Measurements from ENCODE around the gene PCDHGA5.
A peak's percentile ranks its signal among the peaks of the same experiment; 100 is the strongest.
"Not testable (repeated sequence)": the region's sequence is repeated elsewhere in the genome, so short reads cannot be mapped to it uniquely, and the experiment has no call there.

The PCDHGA5 gene

DNA sequence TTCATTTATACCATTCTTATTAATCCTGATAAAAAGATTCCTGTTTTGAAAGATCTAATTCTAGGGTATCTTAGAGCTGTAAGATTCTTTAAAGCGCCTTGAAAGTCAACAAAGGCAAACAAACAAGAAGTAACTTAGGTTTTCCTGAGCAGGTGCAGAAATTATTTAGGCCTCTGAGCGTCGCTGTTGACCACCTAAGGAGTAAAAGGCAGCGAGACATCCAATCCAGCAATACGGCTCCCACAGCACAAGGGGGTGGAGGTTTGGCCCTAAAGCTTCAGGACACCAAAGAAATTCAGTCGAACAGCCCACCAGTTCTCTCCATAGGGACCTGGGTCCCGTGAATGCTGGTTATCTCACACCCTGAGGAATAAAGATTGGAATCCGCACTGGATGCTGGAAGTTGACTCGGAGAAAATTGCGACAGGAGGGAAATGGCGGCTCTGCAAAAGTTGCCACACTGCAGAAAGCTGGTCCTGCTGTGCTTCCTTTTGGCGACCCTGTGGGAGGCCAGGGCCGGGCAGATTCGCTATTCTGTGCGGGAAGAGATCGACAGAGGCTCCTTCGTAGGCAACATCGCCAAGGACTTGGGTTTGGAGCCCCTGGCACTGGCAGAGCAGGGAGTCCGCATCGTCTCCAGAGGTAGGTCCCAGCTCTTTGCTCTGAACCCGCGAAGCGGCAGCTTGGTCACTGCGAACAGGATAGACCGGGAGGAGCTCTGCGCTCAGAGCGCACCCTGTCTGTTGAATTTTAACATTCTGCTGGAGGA, 25.2 kb upstream of the PCDHGA5 start, which contains the start of gene PCDHGA2:
PCDHGA2 (plus strand) TSS at position 223 of the 769 bp plus-strand sequence.
- no peaks in the 10 kb centered on the region for H3K4me1 ChIP-seq (ENCODE audit: insufficient read depth, low read length)
- no peak within 1 kb of the TSS for H3K4me3 ChIP-seq (ENCODE audit: low read length)
- H3K9ac ChIP-seq (ENCODE audit: low read depth, low read length): no peak within 1 kb of the TSS
- no peaks in the 10 kb centered on the region for H3K27me3 ChIP-seq (ENCODE audit: insufficient read depth, low read length)
- peaks cover 60% of the 10 kb centered on the region for H3K9me3 ChIP-seq (ENCODE audit: insufficient read depth, low read depth, low read length)
- H3K36me3 ChIP-seq (ENCODE audit: insufficient read depth, low read depth, low read length): no peaks in the 10 kb centered on the region
- no peak within 1 kb of the TSS for H3K27ac ChIP-seq (ENCODE audit: low read length)

DNA sequence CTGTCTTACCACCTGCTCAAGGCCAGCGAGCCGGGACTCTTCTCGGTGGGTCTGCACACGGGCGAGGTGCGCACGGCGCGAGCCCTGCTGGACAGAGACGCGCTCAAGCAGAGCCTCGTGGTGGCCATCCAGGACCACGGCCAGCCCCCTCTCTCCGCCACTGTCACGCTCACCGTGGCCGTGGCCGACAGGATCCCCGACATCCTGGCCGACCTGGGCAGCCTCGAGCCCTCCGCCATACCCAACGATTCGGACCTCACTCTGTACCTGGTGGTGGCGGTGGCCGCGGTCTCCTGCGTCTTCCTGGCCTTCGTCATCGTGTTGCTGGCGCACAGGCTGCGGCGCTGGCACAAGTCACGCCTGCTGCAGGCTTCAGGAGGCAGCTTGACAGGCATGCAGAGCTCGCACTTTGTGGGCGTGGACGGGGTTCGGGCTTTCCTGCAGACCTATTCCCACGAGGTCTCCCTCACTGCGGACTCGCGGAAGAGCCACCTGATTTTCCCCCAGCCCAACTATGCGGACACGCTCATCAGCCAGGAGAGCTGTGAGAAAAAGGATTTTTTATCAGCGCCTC, 23.1 kb upstream of the PCDHGA5 start:
- not testable (repeated sequence) for H3K27ac ChIP-seq (ENCODE audit: low read length); H3K4me1 ChIP-seq (ENCODE audit: insufficient read depth, low read length); H3K36me3 ChIP-seq (ENCODE audit: insufficient read depth, low read depth, low read length); H3K27me3 ChIP-seq (ENCODE audit: insufficient read depth, low read length); H3K4me3 ChIP-seq (ENCODE audit: low read length); H3K9ac ChIP-seq (ENCODE audit: low read depth, low read length)
- peaks cover 60% of the 10 kb centered on the region for H3K9me3 ChIP-seq (ENCODE audit: insufficient read depth, low read depth, low read length)

DNA sequence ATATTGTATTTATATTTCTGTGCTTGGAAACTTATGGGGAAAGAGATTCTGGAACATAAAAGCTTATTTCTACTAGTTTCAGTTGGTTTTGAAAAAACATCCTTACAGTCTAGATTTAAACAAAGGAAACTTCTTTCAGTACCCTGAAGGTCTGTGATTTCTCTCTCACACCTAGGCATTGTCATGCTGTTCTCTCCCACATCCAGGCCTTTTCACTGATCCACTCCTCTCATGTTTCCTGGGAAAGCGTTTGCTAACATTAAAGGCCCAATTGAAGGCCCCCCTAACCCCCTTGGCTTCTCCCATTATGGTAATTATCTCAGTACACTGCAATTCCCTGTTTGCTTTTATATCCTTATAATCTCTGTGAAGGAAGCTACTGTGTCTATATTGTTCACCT, 21.2 kb upstream of the PCDHGA5 start:
- H3K9ac ChIP-seq (ENCODE audit: low read depth, low read length): no peak overlapping the region

DNA sequence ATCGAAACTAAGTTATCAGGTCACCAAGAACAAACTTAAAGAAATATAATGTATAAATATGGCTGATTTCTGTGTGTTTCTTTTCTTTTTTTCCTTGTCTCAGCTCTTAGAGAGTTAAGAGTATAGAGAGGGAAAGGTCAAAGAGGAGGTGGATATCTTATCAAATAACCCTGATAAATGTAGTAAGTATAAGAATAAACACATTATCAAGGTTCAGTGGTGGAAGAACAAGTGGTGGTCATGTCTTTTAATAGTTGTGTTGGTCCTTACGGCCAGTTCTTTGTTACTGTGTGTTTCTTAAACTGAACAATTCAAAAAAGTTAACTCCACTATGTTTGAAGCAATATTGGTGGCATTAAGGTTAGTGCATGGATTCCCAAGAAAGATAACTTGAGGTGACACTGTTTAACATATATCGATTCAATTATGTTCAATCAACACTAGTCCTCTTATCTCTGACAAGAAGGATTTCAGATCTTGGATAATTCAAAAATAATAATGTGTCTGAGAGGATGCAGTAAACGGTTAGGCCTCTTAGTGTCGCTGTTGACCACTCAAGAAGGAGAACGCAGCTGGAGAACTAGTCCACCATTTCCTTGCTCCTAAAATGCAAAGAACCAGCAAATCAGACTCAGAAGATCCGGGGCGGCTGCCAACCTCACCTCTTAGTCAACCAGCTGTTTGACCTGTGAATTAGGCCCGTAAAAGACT, 20.6 kb upstream of the PCDHGA5 start, which contains the start of gene PCDHGA3:
PCDHGA3 (plus strand) TSS at position 588 of the 711 bp plus-strand sequence. CDS start 205 bp downstream, outside the sequence.
- Histone ChIP-seq H3K27me3 (ENCODE audit: insufficient read depth, low read length) (no peaks in the 10 kb centered on the region), H3K9ac (ENCODE audit: low read depth, low read length) (no peak within 1 kb of the TSS), H3K4me3 (ENCODE audit: low read length) (no peak within 1 kb of the TSS), H3K9me3 (ENCODE audit: insufficient read depth, low read depth, low read length) (peaks cover 60% of the 10 kb centered on the region), H3K4me1 (ENCODE audit: insufficient read depth, low read length) (no peaks in the 10 kb centered on the region), H3K27ac (ENCODE audit: low read length) (no peak within 1 kb of the TSS), H3K36me3 (ENCODE audit: insufficient read depth, low read depth, low read length) (no peaks in the 10 kb centered on the region)

More for the DNA sequence above, 21.2 kb upstream of the PCDHGA5 start:
- Histone ChIP-seq H3K4me1 (ENCODE audit: insufficient read depth, low read length) (no peaks in the 10 kb centered on the region), H3K27me3 (ENCODE audit: insufficient read depth, low read length) (no peaks in the 10 kb centered on the region), H3K4me3 (ENCODE audit: low read length) (no peak overlapping the region), H3K36me3 (ENCODE audit: insufficient read depth, low read depth, low read length) (no peaks in the 10 kb centered on the region), H3K9me3 (ENCODE audit: insufficient read depth, low read depth, low read length) (peaks cover 65% of the 10 kb centered on the region), H3K27ac (ENCODE audit: low read length) (no peak overlapping the region)

DNA sequence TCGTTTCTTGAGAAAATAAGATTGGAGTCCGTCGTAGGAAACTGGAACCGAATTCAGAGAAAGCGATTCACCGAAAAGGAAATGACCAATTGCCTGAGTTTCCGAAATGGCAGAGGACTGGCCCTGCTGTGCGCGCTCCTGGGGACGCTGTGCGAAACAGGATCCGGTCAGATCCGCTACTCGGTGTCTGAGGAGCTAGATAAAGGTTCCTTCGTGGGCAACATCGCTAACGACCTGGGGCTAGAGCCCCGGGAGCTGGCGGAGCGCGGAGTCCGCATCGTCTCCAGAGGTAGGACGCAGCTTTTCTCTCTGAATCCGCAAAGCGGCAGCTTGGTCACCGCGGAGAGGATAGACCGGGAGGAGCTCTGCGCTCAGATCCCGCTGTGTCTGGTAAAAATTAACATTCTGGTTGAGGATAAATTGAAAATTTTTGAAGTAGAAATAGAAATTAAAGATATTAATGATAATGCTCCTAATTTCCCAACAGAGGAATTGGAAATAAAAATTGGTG, 20.0 kb upstream of the PCDHGA5 start:
- Histone ChIP-seq H3K36me3 (ENCODE audit: insufficient read depth, low read depth, low read length) (no peaks in the 10 kb centered on the region), H3K27ac (ENCODE audit: low read length) (no peak overlapping the region), H3K9me3 (ENCODE audit: insufficient read depth, low read depth, low read length) (peaks cover 56% of the 10 kb centered on the region), H3K4me3 (ENCODE audit: low read length) (no peak overlapping the region), H3K27me3 (ENCODE audit: insufficient read depth, low read length) (no peaks in the 10 kb centered on the region), H3K4me1 (ENCODE audit: insufficient read depth, low read length) (no peaks in the 10 kb centered on the region), H3K9ac (ENCODE audit: low read depth, low read length) (no peak overlapping the region)

DNA sequence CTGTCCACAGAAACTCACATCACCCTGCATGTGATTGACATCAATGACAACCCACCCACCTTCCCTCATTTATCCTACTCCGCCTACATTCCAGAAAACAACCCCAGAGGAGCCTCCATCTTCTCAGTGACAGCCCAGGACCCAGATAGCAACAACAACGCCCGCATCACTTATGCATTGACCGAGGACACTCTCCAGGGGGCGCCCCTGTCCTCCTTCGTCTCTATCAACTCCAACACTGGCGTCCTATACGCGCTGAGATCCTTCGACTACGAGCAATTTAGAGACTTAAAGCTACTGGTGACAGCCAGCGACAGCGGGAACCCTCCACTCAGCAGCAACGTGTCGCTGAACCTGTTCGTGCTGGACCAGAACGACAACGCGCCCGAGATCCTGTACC, 18.6 kb upstream of the PCDHGA5 start:
- peaks cover 45% of the 10 kb centered on the region for H3K9me3 ChIP-seq (ENCODE audit: insufficient read depth, low read depth, low read length)
- no peak overlapping the region for H3K9ac ChIP-seq (ENCODE audit: low read depth, low read length)
- H3K4me1 ChIP-seq (ENCODE audit: insufficient read depth, low read length): no peaks in the 10 kb centered on the region
- no peaks in the 10 kb centered on the region for H3K27me3 ChIP-seq (ENCODE audit: insufficient read depth, low read length)
- H3K4me3 ChIP-seq (ENCODE audit: low read length): no peak overlapping the region
- no peak overlapping the region for H3K27ac ChIP-seq (ENCODE audit: low read length)
- no peaks in the 10 kb centered on the region for H3K36me3 ChIP-seq (ENCODE audit: insufficient read depth, low read depth, low read length)

DNA sequence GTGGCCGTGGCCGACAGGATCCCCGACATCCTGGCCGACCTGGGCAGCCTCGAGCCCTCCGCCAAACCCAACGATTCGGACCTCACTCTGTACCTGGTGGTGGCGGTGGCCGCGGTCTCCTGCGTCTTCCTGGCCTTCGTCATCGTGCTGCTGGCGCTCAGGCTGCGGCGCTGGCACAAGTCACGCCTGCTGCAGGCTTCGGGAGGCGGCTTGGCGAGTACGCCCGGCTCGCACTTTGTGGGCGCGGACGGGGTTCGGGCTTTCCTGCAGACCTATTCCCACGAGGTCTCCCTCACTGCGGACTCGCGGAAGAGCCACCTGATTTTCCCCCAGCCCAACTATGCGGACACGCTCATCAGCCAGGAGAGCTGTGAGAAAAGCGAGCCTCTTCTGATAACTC, 17.9 kb upstream of the PCDHGA5 start:
- not testable (repeated sequence) for H3K9ac ChIP-seq (ENCODE audit: low read depth, low read length)

DNA sequence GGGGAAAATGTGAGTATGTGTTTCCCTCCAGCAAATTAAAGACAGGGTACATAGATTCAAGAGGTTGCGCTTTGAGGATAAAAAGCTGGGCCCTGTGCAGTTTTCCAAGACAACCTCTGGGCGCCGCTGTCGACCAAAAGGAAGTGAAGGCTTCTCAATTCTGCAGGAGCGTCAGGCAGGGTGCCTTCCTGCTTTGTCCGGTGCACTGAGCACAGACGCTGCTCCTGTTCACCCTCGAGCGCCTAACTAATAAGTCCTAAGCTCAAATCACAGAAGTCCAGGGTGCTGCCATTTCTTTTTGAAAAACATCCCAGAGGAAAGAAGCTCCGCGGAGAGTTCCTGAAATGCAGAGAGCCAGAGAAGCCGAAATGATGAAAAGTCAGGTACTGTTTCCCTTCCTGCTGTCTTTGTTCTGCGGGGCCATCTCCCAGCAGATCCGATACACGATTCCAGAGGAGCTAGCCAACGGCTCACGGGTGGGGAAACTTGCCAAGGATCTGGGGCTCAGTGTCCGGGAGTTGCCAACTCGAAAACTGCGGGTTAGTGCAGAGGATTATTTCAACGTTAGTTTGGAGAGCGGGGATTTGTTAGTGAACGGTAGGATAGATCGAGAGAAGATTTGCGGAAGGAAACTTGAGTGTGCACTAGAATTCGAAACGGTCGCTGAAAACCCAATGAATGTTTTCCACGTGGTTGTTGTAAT, 13.9 kb upstream of the PCDHGA5 start, which contains the start of gene PCDHGB1:
PCDHGB1 (plus strand) TSS at position 183 of the 703 bp plus-strand sequence; CDS start at position 345, 162 bp downstream.
- Histone ChIP-seq H3K36me3 (ENCODE audit: insufficient read depth, low read depth, low read length) (no peaks in the 10 kb centered on the region), H3K9me3 (ENCODE audit: insufficient read depth, low read depth, low read length) (peaks cover 53% of the 10 kb centered on the region), H3K9ac (ENCODE audit: low read depth, low read length) (no peak within 1 kb of the TSS), H3K27ac (ENCODE audit: low read length) (no peak within 1 kb of the TSS), H3K4me1 (ENCODE audit: insufficient read depth, low read length) (no peaks in the 10 kb centered on the region), H3K27me3 (ENCODE audit: insufficient read depth, low read length) (no peaks in the 10 kb centered on the region), H3K4me3 (ENCODE audit: low read length) (peak within 1 kb of the TSS; percentile 42; the same call in 1 of the 2 replicates)

More for the DNA sequence above, 17.9 kb upstream of the PCDHGA5 start:
- not testable (repeated sequence) for H3K4me1 ChIP-seq (ENCODE audit: insufficient read depth, low read length); H3K27me3 ChIP-seq (ENCODE audit: insufficient read depth, low read length); H3K4me3 ChIP-seq (ENCODE audit: low read length); H3K36me3 ChIP-seq (ENCODE audit: insufficient read depth, low read depth, low read length); H3K27ac ChIP-seq (ENCODE audit: low read length)
- peaks cover 51% of the 10 kb centered on the region for H3K9me3 ChIP-seq (ENCODE audit: insufficient read depth, low read depth, low read length)

DNA sequence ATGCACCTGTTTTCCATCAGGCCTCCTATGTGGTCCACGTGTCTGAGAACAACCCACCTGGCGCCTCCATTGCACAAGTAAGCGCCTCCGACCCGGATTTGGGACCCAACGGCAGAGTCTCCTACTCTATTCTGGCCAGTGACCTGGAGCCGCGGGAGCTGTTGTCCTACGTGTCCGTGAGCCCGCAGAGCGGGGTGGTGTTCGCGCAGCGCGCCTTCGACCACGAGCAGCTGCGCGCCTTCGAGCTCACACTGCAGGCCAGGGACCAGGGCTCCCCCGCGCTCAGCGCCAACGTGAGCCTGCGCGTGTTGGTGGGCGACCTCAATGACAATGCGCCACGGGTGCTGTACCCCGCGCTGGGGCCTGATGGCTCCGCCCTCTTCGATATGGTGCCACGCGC, 12.4 kb upstream of the PCDHGA5 start:
- H3K4me1 ChIP-seq (ENCODE audit: insufficient read depth, low read length): no peaks in the 10 kb centered on the region

DNA sequence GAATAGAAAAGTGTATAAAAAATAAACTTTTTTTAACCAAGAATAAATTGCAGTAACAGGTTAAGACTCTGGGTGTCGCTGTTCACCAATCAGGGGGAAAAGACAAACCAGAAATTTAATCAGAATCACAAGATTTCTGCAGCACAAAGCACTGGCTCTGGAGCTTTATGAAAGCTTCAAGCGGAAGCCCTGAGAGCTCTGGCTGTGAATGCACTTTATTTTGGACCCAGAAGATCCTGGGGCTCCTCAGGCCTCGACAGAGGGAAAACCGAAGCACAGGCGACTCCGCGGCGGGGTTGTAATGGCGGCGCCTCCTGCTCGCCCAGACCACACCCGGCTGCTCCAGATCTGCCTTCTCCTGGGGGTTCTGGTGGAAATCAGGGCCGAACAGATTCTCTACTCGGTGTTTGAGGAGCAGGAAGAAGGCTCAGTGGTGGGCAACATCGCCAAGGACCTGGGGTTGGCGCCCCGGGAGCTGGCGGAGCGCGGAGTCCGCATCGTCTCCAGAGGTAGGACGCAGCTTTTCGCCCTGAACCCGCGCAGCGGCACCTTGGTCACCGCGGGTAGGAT, 9.0 kb upstream of the PCDHGA5 start, which contains the start of gene PCDHGA4:
PCDHGA4 (plus strand) TSS at position 122 of the 570 bp plus-strand sequence; CDS start at position 209, 87 bp downstream.
- Histone ChIP-seq H3K27me3 (ENCODE audit: insufficient read depth, low read length) (no peaks in the 10 kb centered on the region), H3K36me3 (ENCODE audit: insufficient read depth, low read depth, low read length) (no peaks in the 10 kb centered on the region; the same call in 1 of the 2 replicates), H3K9me3 (ENCODE audit: insufficient read depth, low read depth, low read length) (peaks cover 67% of the 10 kb centered on the region), H3K4me1 (ENCODE audit: insufficient read depth, low read length) (no peaks in the 10 kb centered on the region), H3K4me3 (ENCODE audit: low read length) (no peak within 1 kb of the TSS), H3K9ac (ENCODE audit: low read depth, low read length) (no peak within 1 kb of the TSS), H3K27ac (ENCODE audit: low read length) (no peak within 1 kb of the TSS)

More for the DNA sequence above, 12.4 kb upstream of the PCDHGA5 start:
- no peak overlapping the region for H3K4me3 ChIP-seq (ENCODE audit: low read length)
- H3K9me3 ChIP-seq (ENCODE audit: insufficient read depth, low read depth, low read length): peaks cover 60% of the 10 kb centered on the region
- no peaks in the 10 kb centered on the region; the same call in 1 of the 2 replicates for H3K36me3 ChIP-seq (ENCODE audit: insufficient read depth, low read depth, low read length)
- no peak overlapping the region for H3K27ac ChIP-seq (ENCODE audit: low read length)
- no peaks in the 10 kb centered on the region for H3K27me3 ChIP-seq (ENCODE audit: insufficient read depth, low read length)
- H3K9ac ChIP-seq (ENCODE audit: low read depth, low read length): no peak overlapping the region

DNA sequence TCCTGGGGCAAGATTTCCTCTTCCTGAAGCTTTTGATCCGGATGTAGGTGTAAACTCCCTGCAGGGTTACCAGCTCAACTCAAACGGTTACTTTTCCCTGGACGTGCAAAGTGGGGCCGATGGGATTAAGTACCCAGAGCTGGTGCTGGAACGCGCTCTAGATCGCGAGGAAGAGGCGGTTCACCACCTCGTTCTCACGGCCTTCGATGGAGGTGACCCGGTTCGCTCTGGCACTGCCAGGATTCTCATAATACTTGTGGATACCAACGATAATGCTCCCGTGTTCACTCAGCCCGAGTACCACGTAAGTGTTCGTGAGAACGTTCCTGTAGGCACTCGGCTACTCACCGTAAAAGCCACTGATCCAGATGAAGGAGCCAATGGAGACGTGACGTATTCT, 8.3 kb upstream of the PCDHGA5 start:
- Histone ChIP-seq H3K9me3 (ENCODE audit: insufficient read depth, low read depth, low read length) (peaks cover 70% of the 10 kb centered on the region), H3K4me3 (ENCODE audit: low read length) (no peak overlapping the region), H3K9ac (ENCODE audit: low read depth, low read length) (no peak overlapping the region), H3K4me1 (ENCODE audit: insufficient read depth, low read length) (no peaks in the 10 kb centered on the region), H3K27ac (ENCODE audit: low read length) (no peak overlapping the region), H3K36me3 (ENCODE audit: insufficient read depth, low read depth, low read length) (no peaks in the 10 kb centered on the region; the same call in 1 of the 2 replicates), H3K27me3 (ENCODE audit: insufficient read depth, low read length) (no peaks in the 10 kb centered on the region)
